Transverse colon (tissue), 4 donors: ENCODE measurements around the gene CABP5. TPM values are rescaled to one million over a fixed set of nuclear protein-coding genes. Genes with fewer than 3 reads are reported as not detected.

ENCODE experiments used
- DNase-seq: peaks from one replicate; pipeline ENCODE4 v3.0.0-alpha.2; 2019
- H3K27ac ChIP-seq, 4 donors: fragments of 200-600 bp; sonication (generic); 2 replicates each; pipeline ENCODE4 v1.5.1; 2016 to 2018; ENCODE audit warnings: inconsistent platforms in 4 of 4
- H3K27me3 ChIP-seq: fragments of 200-600 bp; sonication (generic); 2 replicates; pipeline ENCODE4 v1.5.1; 2017; ENCODE audit warnings: inconsistent platforms
- H3K36me3 ChIP-seq, 4 donors: fragments of 200-600 bp; sonication (generic); 2 replicates each; pipeline ENCODE4 v1.5.1; 2017 to 2019; ENCODE audit warnings: inconsistent platforms in 4 of 4
- H3K4me1 ChIP-seq, 4 donors: fragments of 200-600 bp; sonication (generic); 2 replicates each; pipeline ENCODE4 v1.5.1; 2017 to 2020; ENCODE audit warnings: inconsistent platforms in 4 of 4
- H3K4me3 ChIP-seq, 4 donors: fragments of 200-600 bp; sonication (generic); 1 replicate in 1 of 4; 2 replicates in 3 of 4; pipeline versions ENCODE4 v1.5.1 to v1.6.1; 2017 to 2019; ENCODE audit warnings: inconsistent platforms in 4 of 4
- H3K9me3 ChIP-seq, 2 donors: fragments of 200-600 bp; sonication (generic); 2 replicates each; pipeline ENCODE4 v1.5.1; 2017 to 2019; ENCODE audit warnings: inconsistent platforms in 2 of 2
- CTCF ChIP-seq, 5 experiments: fragments of 200-600 bp in 3 of 5; fragments of 450-650 bp in 2 of 5; sonication (generic) in 3 of 5; IDR thresholded peaks; 1 replicate in 2 of 5; 2 replicates in 3 of 5; pipeline ENCODE4 v1.5.1; 2016 to 2017; ENCODE audit warnings: antibody characterized with exemption in 5 of 5, inconsistent platforms in 3 of 5, mild to moderate bottlenecking in 2 of 5, moderate library complexity in 1 of 5
- EP300 ChIP-seq: sonication (generic); formaldehyde crosslinking; IDR thresholded peaks from one replicate; pipeline ENCODE4 v1.6.1; 2017; ENCODE audit warnings: antibody characterized with exemption, low read depth
- POLR2A ChIP-seq: fragments of 450-650 bp; IDR thresholded peaks from one replicate; pipeline ENCODE4 v1.6.1; 2016; ENCODE audit warnings: antibody characterized with exemption, mild to moderate bottlenecking, moderate library complexity
- POLR2AphosphoS5 ChIP-seq, 3 donors: sonication (generic); formaldehyde crosslinking; IDR thresholded peaks; one replicate each; pipeline ENCODE4 v1.6.1; 2016; ENCODE audit warnings: antibody characterized with exemption in 3 of 3
- WGBS, 2 donors: methylation state at CpG; one replicate each; pipeline ENCODE4 v1.1.5; 2018; ENCODE audit warnings: low coverage in 1 of 2; 5-methylcytosine and 5-hydroxymethylcytosine counted together
- in situ Hi-C, 4 donors: fragments of 200-750 bp; cut with MboI; loops; one replicate each; pipeline versions ENCODE4 v1.15.0 to v1.15.1; 2017; ENCODE audit warnings: low sequenced_read_pairs in 3 of 4, low pct_ligation_motif_present in 1 of 4, low pct_unique_long_range_greater_than_20kb in 1 of 4
- intact Hi-C: fragments of 100-400 bp; cut with DNase I; formaldehyde crosslinking; loops from one replicate; pipeline ENCODE4 v1.15.1; 2023; ENCODE audit warnings: low total_unique reads
- total RNA-seq, 4 donors: library from RNA; depleted of rRNA; stranded (reverse); fragments of >200 nt; gene quantifications; one replicate each; pipeline ENCODE4 v1.1.0, GENCODE V29; 2016

The CABP5 gene
- total RNA-seq, 4 donors from 2014 or later, result not detected

GRCh38 chr19:47991191-47991808, 52.6 kb downstream of the CABP5 start:
- intact Hi-C loops (no loop called here), in situ Hi-C loops (no loop called here)
- H3K27me3 ChIP-seq, result peaks cover 22% of the 10 kb centered on the region
- H3K4me3 ChIP-seq, result no peak overlapping the region
- TF ChIP-seq POLR2AphosphoS5 (IDR thresholded peaks at IDR 0.05), result no peak
- no peak for TF ChIP-seq POLR2A
- no peak for TF ChIP-seq CTCF (IDR thresholded peaks at IDR 0.05)
- no peak for TF ChIP-seq EP300
- H3K27ac ChIP-seq, result no peak overlapping the region
- no peak for DNase-seq
- no peaks in the 10 kb centered on the region for H3K4me1 ChIP-seq
- no peaks in the 10 kb centered on the region for H3K9me3 ChIP-seq
- no peaks in the 10 kb centered on the region for H3K36me3 ChIP-seq
- WGBS, 2 donors, result 0 to 39% methylated on average over 1 to 10 of the region's 10 CpGs

Other genes with a start within 250 kb of the CABP5 start
- not detected for gene TPRX1, start 239.5 kb downstream of the CABP5 start, total RNA-seq
- not detected for gene CRX, start 222.1 kb downstream of the CABP5 start, total RNA-seq
- not detected for gene TPRX2, start 184.8 kb downstream of the CABP5 start, total RNA-seq
- under 1 TPM in 2 of 4 donors, not detected in 2; 0.32 to 0.96 TPM for gene SULT2A1, start 157.8 kb downstream of the CABP5 start, total RNA-seq
- not detected for gene BSPH1, start 51.9 kb downstream of the CABP5 start, total RNA-seq
- not detected for gene ELSPBP1, start 49.4 kb downstream of the CABP5 start, total RNA-seq
- gene PLA2G4C, start 66.7 kb upstream of the CABP5 start, total RNA-seq, result 1 to 10 TPM; 1.2 to 9.5 (median 8.3) TPM
- gene LIG1, start 126.3 kb upstream of the CABP5 start, total RNA-seq, result 10 to 100 TPM; 14.3 to 71.4 (median 26.8) TPM
- 10 to 100 TPM in 1 of 4 donors, 1 to 10 TPM in 3; 3.3 to 24.7 (median 5.2) TPM for gene ZSWIM9, start 126.6 kb upstream of the CABP5 start, total RNA-seq
- 10 to 100 TPM; 13.1 to 48.4 (median 29.4) TPM for gene CARD8, start 211.8 kb upstream of the CABP5 start, total RNA-seq
- not detected for gene ZNF114, start 226.0 kb upstream of the CABP5 start, total RNA-seq